Measurements from ENCODE around the gene DLG2.
"Not testable (repeated sequence)": the region's sequence is repeated elsewhere in the genome, so short reads cannot be mapped to it uniquely, and the experiment has no call there.

The DLG2 gene

GRCh38 chr11:85115798-85116197, 511.3 kb downstream of the DLG2 start:
- H3K4me3 ChIP-seq (ENCODE audit: low read depth, low read length), result no peak overlapping the region
- no peaks in the 10 kb centered on the region for H3K27me3 ChIP-seq (ENCODE audit: insufficient read depth, low read depth, severe bottlenecking)
- H3K9me3 ChIP-seq (ENCODE audit: severe bottlenecking), result no peaks in the 10 kb centered on the region
- TF ChIP-seq CTCF (IDR thresholded peaks at IDR 0.05; ENCODE audit: low read depth, low read length), result no peak
- DNase-seq, result no peak
- no peak overlapping the region for H3K27ac ChIP-seq
- H3K36me3 ChIP-seq, result no peaks in the 10 kb centered on the region

GRCh38 chr11:85114786-85115185, 512.4 kb downstream of the DLG2 start:
- Histone ChIP-seq H3K9me3 (ENCODE audit: severe bottlenecking) (no peaks in the 10 kb centered on the region), H3K36me3 (no peaks in the 10 kb centered on the region), H3K27me3 (ENCODE audit: insufficient read depth, low read depth, severe bottlenecking) (no peaks in the 10 kb centered on the region), H3K27ac (no peak overlapping the region), H3K4me3 (ENCODE audit: low read depth, low read length) (no peak overlapping the region)
- no peak for TF ChIP-seq CTCF (IDR thresholded peaks at IDR 0.05; ENCODE audit: low read depth, low read length)
- no peak for DNase-seq

GRCh38 chr11:85110246-85110645, 516.9 kb downstream of the DLG2 start:
- not testable (repeated sequence) for H3K27me3 ChIP-seq (ENCODE audit: insufficient read depth, low read depth, severe bottlenecking); H3K4me3 ChIP-seq (ENCODE audit: low read depth, low read length); H3K9me3 ChIP-seq (ENCODE audit: severe bottlenecking); DNase-seq; H3K27ac ChIP-seq; H3K36me3 ChIP-seq

- Histone ChIP-seq H3K27me3 (ENCODE audit: insufficient read depth, low read depth, severe bottlenecking) (no peaks in the 10 kb centered on the region), H3K9me3 (ENCODE audit: severe bottlenecking) (no peaks in the 10 kb centered on the region), H3K4me3 (ENCODE audit: low read depth, low read length) (no peak overlapping the region), H3K27ac (no peak overlapping the region), H3K36me3 (no peaks in the 10 kb centered on the region)
- no peak for TF ChIP-seq CTCF (IDR thresholded peaks at IDR 0.05; ENCODE audit: low read depth, low read length)
- DNase-seq, result no peak
These were observed 518.0 kb downstream of the DLG2 start for GRCh38 chr11:85109141-85109540.

GRCh38 chr11:85105868-85106267, 521.3 kb downstream of the DLG2 start:
- Histone ChIP-seq H3K27ac (no peak overlapping the region), H3K9me3 (ENCODE audit: severe bottlenecking) (no peaks in the 10 kb centered on the region)
- TF ChIP-seq CTCF (IDR thresholded peaks at IDR 0.05; ENCODE audit: low read depth, low read length), result no peak

GRCh38 chr11:85099522-85099921, 527.6 kb downstream of the DLG2 start:
- Histone ChIP-seq H3K9me3 (ENCODE audit: severe bottlenecking) (no peaks in the 10 kb centered on the region), H3K27me3 (ENCODE audit: insufficient read depth, low read depth, severe bottlenecking) (no peaks in the 10 kb centered on the region), H3K4me3 (ENCODE audit: low read depth, low read length) (no peak overlapping the region), H3K36me3 (no peaks in the 10 kb centered on the region), H3K27ac (no peak overlapping the region)
- no peak for DNase-seq
- TF ChIP-seq CTCF (IDR thresholded peaks at IDR 0.05; ENCODE audit: low read depth, low read length), result no peak

More at GRCh38 chr11:85105868-85106267, 521.3 kb downstream of the DLG2 start:
- no peaks in the 10 kb centered on the region for H3K27me3 ChIP-seq (ENCODE audit: insufficient read depth, low read depth, severe bottlenecking)
- H3K4me3 ChIP-seq (ENCODE audit: low read depth, low read length), result no peak overlapping the region
- H3K36me3 ChIP-seq, result no peaks in the 10 kb centered on the region
- DNase-seq, result no peak

All from WERI-Rb-1 (cell line).